Measurements from ENCODE around the gene ELAVL1. TPM values are rescaled to one million over a fixed set of nuclear protein-coding genes. Genes with fewer than 3 reads are reported as not detected.
A peak's percentile ranks its signal among the peaks of the same experiment; 100 is the strongest.

ELAVL1 gene
- 44.7 and 52.3 TPM in 2 replicates for polyA plus RNA-seq (2011; rRNA removed)
- polyA minus RNA-seq (2011; rRNA and poly(A)+ RNA removed), result 43.8 and 53.1 TPM in 2 replicates

DNA sequence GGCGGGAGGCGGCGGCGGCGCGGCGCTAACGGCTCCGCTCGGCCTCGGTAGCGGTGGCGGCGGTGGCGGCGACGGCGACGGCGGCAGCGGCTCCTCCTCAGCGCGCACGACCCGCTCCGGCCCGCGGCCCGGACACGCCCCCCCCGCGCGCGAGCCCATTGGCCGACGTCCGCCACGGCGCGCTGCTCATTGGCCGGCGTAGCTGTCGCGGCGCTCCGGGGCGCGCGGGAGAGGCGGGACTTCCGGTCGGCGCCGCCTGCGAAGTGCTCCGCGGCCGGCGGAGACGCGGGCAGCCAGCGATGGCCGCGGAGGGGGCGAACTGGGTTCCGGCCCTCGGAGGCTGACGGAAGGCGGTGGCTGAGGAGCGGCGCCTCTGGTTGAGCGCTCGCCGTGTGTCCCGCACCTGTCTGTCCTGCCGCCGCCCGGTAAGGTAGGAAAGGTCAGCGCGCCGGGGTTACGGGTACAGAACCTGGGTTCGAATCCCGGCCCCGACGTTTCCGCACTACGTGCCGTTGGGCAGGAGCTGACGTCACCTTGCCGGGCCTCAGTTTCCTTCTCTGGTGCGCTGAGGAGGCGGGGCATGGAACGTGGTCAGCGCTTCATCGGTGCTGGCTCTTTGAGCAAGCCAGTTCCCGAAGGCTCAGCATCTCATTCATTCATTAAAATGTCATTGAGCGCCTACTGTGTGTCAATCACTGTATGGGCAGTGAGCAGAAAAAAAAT, at the start of gene ELAVL1:
Gene ELAVL1 (minus strand): TSS at position 108 of the 723 bp plus-strand sequence. CDS start 13,826 bp downstream, outside the sequence.
- H3K9me3 ChIP-seq (ENCODE audit: control insufficient read depth, insufficient read depth, low read length), result no peaks in the 10 kb centered on the region
- ChIA-PET CTCF (interaction anchor here (1.2 to 1.8 kb wide), 3 partner anchors 35 to 325 kb away, joined by 3 to 6 read pairs (median 3); partner anchors contain the start of gene TRAPPC5), POLR2A (interaction anchor here (0.6 to 1.2 kb wide), 3 partner anchors 56 to 256 kb away, joined by 3 to 12 read pairs (median 6); partner anchors contain the start of gene TIMM44)
- DNase-seq (ENCODE audit: low read depth, low spot score), result peak; percentile 50
- TF ChIP-seq CTCF (IDR thresholded peaks at IDR 0.05; ENCODE audit: low read depth, low read length), result no peak
- H3K4me3 ChIP-seq (ENCODE audit: low read depth, low read length), result peak within 1 kb of the TSS; percentile 95
- H3K27ac ChIP-seq (ENCODE audit: low read depth, low read length), result peak within 1 kb of the TSS; percentile 57
- no peaks in the 10 kb centered on the region for H3K27me3 ChIP-seq (ENCODE audit: control insufficient read depth, insufficient read depth, low read length)

DNA sequence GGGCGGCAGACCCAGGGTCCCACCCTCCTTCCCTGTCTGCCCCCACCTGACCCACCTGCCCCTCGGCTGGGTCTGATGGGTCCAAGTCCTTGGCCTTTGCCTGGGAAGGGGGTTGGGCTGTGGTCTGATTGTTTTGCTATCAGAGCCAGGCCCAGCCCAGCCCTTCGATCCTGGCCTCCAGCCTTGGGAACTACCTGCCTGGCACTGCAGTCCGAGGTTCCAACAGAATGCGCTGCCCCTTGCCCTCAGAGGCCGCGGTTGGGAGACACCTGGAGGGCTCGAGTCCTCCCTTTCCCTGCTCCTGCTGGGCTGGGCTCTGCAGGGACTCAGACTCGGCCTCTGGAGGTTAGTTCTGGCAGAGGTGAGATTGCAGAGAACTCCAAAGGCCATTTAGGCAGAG, 48.7 kb upstream of the ELAVL1 start:
- H3K27ac ChIP-seq (ENCODE audit: low read depth, low read length), result no peak overlapping the region
- no peak for DNase-seq (ENCODE audit: low read depth, low spot score)
- H3K27me3 ChIP-seq (ENCODE audit: control insufficient read depth, insufficient read depth, low read length), result peaks cover 3% of the 10 kb centered on the region
- POLR2A ChIA-PET, result no interaction called here
- CTCF ChIA-PET, result interaction anchor here (0.9 kb wide), 1 partner anchor 52 kb away, joined by 4 read pairs; no protein-coding TSS in a partner anchor
- H3K4me3 ChIP-seq (ENCODE audit: low read depth, low read length), result no peak overlapping the region
- TF ChIP-seq CTCF (IDR thresholded peaks at IDR 0.05; ENCODE audit: low read depth, low read length), result no peak
- peaks cover 8% of the 10 kb centered on the region; the same call in 1 of the 2 replicates for H3K9me3 ChIP-seq (ENCODE audit: control insufficient read depth, insufficient read depth, low read length)

- H3K27ac ChIP-seq (ENCODE audit: low read depth, low read length), result no peak within 1 kb of the TSS
- ChIA-PET CTCF (no interaction called here), POLR2A (no interaction called here)
- H3K27me3 ChIP-seq (ENCODE audit: control insufficient read depth, insufficient read depth, low read length), result peaks cover 6% of the 10 kb centered on the region
- no peak within 1 kb of the TSS for H3K4me3 ChIP-seq (ENCODE audit: low read depth, low read length)
- no peak for DNase-seq (ENCODE audit: low read depth, low spot score)
- TF ChIP-seq CTCF (IDR thresholded peaks at IDR 0.05; ENCODE audit: low read depth, low read length), result no peak
- peaks cover 8% of the 10 kb centered on the region; the same call in 1 of the 2 replicates for H3K9me3 ChIP-seq (ENCODE audit: control insufficient read depth, insufficient read depth, low read length)
These were observed 47.0 kb upstream of the ELAVL1 start, which contains the start of gene CCL25 for GRCh38 chr19:8052464-8052859. Gene CCL25 (plus strand): TSS chr19:8052760. CDS start chr19:8053050, 290 bp downstream.

- Histone ChIP-seq H3K4me3 (ENCODE audit: low read depth, low read length) (peak overlapping the region; percentile 7; the same call in 1 of the 2 replicates), H3K27me3 (ENCODE audit: control insufficient read depth, insufficient read depth, low read length) (peaks cover 6% of the 10 kb centered on the region), H3K9me3 (ENCODE audit: control insufficient read depth, insufficient read depth, low read length) (peaks cover 8% of the 10 kb centered on the region; the same call in 1 of the 2 replicates), H3K27ac (ENCODE audit: low read depth, low read length) (no peak overlapping the region)
- ChIA-PET CTCF (no interaction called here), POLR2A (no interaction called here)
- no peak for TF ChIP-seq CTCF (IDR thresholded peaks at IDR 0.05; ENCODE audit: low read depth, low read length)
- peak; percentile 20 for DNase-seq (ENCODE audit: low read depth, low spot score)
These were observed 45.0 kb upstream of the ELAVL1 start for GRCh38 chr19:8050274-8051096.
